Measurements from ENCODE around the gene PRPF40A.

GRCh38 chr2:152626911-152627339 is 90.3 kb downstream of the PRPF40A start:
- TF ChIP-seq TOX (CRISPR knock-in tag; IDR thresholded peaks at IDR 0.05; ENCODE audit: borderline replicate concordance): no peak
- no peak for TF ChIP-seq ISL1 (CRISPR knock-in tag; IDR thresholded peaks at IDR 0.05)
- no peak for TF ChIP-seq ZFP30 (CRISPR knock-in tag; IDR thresholded peaks at IDR 0.05)
- no peak for TF ChIP-seq CSDC2 (CRISPR knock-in tag; IDR thresholded peaks at IDR 0.05)
- no peak for TF ChIP-seq SNAI2 (CRISPR knock-in tag; IDR thresholded peaks at IDR 0.05)
- TF ChIP-seq ZC3H10 (CRISPR knock-in tag; IDR thresholded peaks at IDR 0.05): no peak
- TF ChIP-seq, protein P1, sequence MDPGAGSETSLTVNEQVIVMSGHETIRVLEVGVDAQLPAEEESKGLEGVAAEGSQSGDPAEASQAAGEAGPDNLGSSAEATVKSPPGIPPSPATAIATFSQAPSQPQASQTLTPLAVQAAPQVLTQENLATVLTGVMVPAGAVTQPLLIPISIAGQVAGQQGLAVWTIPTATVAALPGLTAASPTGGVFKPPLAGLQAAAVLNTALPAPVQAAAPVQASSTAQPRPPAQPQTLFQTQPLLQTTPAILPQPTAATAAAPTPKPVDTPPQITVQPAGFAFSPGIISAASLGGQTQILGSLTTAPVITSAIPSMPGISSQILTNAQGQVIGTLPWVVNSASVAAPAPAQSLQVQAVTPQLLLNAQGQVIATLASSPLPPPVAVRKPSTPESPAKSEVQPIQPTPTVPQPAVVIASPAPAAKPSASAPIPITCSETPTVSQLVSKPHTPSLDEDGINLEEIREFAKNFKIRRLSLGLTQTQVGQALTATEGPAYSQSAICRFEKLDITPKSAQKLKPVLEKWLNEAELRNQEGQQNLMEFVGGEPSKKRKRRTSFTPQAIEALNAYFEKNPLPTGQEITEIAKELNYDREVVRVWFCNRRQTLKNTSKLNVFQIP (CRISPR knock-in tag; IDR thresholded peaks at IDR 0.05; ENCODE audit: borderline replicate concordance, low read depth): no peak
- TF ChIP-seq ZFP3 (CRISPR knock-in tag; IDR thresholded peaks at IDR 0.05): no peak
- TF ChIP-seq ARNTL (CRISPR knock-in tag; IDR thresholded peaks at IDR 0.05; ENCODE audit: borderline replicate concordance, low read depth): no peak
- no peak for TF ChIP-seq RARB (CRISPR knock-in tag; IDR thresholded peaks at IDR 0.05)
- TF ChIP-seq, protein P2, sequence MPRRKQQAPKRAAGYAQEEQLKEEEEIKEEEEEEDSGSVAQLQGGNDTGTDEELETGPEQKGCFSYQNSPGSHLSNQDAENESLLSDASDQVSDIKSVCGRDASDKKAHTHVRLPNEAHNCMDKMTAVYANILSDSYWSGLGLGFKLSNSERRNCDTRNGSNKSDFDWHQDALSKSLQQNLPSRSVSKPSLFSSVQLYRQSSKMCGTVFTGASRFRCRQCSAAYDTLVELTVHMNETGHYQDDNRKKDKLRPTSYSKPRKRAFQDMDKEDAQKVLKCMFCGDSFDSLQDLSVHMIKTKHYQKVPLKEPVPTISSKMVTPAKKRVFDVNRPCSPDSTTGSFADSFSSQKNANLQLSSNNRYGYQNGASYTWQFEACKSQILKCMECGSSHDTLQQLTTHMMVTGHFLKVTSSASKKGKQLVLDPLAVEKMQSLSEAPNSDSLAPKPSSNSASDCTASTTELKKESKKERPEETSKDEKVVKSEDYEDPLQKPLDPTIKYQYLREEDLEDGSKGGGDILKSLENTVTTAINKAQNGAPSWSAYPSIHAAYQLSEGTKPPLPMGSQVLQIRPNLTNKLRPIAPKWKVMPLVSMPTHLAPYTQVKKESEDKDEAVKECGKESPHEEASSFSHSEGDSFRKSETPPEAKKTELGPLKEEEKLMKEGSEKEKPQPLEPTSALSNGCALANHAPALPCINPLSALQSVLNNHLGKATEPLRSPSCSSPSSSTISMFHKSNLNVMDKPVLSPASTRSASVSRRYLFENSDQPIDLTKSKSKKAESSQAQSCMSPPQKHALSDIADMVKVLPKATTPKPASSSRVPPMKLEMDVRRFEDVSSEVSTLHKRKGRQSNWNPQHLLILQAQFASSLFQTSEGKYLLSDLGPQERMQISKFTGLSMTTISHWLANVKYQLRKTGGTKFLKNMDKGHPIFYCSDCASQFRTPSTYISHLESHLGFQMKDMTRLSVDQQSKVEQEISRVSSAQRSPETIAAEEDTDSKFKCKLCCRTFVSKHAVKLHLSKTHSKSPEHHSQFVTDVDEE (CRISPR knock-in tag; IDR thresholded peaks at IDR 0.05): no peak
